ENCODE measurements around the gene CCDC82. TPM values are rescaled to one million over a fixed set of nuclear protein-coding genes. Genes with fewer than 3 reads are reported as not detected.

CCDC82 gene
- total RNA-seq, 1 donor from 2014 or later: 10.7 TPM

DNA sequence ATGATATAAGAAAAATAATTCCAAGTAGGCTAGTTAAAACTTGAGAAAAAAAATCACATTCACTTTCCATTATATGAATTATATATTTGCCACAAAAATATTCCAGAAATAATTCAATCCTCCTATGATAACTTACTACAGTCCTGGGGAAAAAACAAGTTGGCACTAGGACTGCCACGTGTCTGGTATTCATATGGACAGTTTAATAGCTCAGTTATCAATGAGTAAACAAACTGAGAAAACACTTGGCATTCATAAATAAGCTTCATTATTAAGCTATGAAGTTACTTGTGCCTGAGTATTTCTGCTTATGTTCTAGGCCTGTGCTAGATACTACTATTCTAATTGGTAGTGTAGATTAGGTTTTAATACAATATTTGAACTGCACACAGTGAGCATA, 24.2 kb downstream of the CCDC82 start:
- TF ChIP-seq, protein P1, sequence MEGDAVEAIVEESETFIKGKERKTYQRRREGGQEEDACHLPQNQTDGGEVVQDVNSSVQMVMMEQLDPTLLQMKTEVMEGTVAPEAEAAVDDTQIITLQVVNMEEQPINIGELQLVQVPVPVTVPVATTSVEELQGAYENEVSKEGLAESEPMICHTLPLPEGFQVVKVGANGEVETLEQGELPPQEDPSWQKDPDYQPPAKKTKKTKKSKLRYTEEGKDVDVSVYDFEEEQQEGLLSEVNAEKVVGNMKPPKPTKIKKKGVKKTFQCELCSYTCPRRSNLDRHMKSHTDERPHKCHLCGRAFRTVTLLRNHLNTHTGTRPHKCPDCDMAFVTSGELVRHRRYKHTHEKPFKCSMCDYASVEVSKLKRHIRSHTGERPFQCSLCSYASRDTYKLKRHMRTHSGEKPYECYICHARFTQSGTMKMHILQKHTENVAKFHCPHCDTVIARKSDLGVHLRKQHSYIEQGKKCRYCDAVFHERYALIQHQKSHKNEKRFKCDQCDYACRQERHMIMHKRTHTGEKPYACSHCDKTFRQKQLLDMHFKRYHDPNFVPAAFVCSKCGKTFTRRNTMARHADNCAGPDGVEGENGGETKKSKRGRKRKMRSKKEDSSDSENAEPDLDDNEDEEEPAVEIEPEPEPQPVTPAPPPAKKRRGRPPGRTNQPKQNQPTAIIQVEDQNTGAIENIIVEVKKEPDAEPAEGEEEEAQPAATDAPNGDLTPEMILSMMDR (conservative IDR thresholded peaks at IDR 0.05; ENCODE audit: low read depth, low read length): no peak
- H3K4me3 ChIP-seq (ENCODE audit: low read depth, low read length): no peak overlapping the region
- DNase-seq (ENCODE audit: low read depth): no peak

DNA sequence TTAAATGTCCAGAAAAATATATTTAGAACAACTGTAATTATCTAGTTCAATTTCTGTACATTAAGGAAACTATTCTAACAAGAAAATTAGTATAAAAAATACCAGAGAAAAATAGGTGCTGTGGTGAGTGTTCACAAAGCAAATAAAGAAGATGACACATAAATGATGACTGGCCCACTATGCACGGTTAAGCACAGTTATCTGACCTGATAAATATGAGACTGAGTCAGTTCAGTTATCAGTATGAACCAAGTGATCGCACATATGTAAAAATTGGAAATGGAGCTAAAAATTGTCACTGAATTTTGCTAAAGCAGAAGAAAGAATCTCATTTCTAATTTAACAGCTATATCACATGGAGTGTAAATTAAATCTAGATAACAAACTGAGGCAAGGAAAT, 27.9 kb downstream of the CCDC82 start:
- DNase-seq (ENCODE audit: low read depth): no peak
- TF ChIP-seq, protein P1 (conservative IDR thresholded peaks at IDR 0.05; ENCODE audit: low read depth, low read length): no peak

DNA sequence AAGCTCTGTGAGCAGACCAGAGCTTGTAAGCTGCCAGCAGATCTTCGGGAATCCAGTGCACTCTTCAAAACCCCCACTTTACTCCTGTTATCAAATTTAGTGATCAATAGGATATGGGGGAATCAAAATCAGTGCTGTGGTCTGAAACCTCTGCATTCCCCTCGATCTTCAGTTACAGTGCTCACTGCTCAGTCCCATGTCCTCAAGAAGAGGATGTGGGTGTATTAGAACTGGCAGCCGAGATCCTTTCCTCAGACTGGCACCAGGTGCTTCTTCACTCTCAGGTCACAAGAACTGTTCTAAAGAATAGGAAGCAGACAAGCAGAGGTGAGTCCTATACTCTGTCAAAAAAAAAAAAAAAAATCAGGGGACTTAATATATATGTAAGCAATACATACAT, 31.4 kb downstream of the CCDC82 start:
- TF ChIP-seq, protein P1 (conservative IDR thresholded peaks at IDR 0.05; ENCODE audit: low read depth, low read length): no peak
- no peak for DNase-seq (ENCODE audit: low read depth)
- no peak overlapping the region for H3K4me3 ChIP-seq (ENCODE audit: low read depth, low read length)

More for the DNA sequence above, 27.9 kb downstream of the CCDC82 start:
- no peak overlapping the region for H3K4me3 ChIP-seq (ENCODE audit: low read depth, low read length)

DNA sequence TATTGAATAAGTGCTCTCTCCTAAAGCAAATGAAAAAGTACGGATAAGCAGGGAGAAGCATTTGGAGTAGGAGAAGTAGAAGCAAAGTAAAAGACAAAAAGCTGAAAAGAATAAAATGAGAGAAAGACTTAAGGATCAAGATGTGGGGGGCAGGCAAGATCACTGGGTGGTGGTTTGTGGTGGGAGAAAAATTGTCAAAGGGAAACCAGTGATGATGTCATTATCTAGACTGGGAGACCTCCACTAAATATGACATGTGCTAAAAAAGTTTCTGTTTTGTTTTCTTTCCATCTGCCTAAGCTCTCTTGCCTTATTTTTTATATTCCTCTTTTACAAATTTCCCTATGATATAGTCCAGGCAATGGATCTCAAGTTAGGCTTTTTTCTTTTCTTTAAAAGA, 31.9 kb downstream of the CCDC82 start:
- no peak overlapping the region for H3K4me3 ChIP-seq (ENCODE audit: low read depth, low read length)
- DNase-seq (ENCODE audit: low read depth): no peak
- TF ChIP-seq, protein P1 (conservative IDR thresholded peaks at IDR 0.05; ENCODE audit: low read depth, low read length): no peak

DNA sequence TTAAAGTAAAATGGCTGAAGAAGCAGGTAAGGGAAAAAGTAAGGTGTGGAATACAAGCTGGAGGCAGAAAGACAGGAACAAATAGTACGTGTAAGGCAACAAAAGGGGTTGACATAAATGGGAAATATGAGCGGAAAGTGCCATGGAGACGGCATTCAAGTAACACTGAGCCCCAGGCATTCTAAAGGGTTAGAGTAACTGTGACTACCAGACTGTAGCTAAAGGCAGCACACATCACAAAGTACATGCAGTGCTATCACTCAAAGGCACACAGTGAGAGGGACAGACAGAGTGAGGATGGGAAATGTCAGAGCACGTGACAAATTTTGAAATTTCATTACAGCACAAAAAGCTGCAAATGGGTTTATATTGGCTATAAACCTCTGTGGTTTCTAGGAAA, 32.9 kb downstream of the CCDC82 start:
- no peak overlapping the region for H3K4me3 ChIP-seq (ENCODE audit: low read depth, low read length)
- TF ChIP-seq, protein P1 (conservative IDR thresholded peaks at IDR 0.05; ENCODE audit: low read depth, low read length): no peak
- DNase-seq (ENCODE audit: low read depth): no peak

DNA sequence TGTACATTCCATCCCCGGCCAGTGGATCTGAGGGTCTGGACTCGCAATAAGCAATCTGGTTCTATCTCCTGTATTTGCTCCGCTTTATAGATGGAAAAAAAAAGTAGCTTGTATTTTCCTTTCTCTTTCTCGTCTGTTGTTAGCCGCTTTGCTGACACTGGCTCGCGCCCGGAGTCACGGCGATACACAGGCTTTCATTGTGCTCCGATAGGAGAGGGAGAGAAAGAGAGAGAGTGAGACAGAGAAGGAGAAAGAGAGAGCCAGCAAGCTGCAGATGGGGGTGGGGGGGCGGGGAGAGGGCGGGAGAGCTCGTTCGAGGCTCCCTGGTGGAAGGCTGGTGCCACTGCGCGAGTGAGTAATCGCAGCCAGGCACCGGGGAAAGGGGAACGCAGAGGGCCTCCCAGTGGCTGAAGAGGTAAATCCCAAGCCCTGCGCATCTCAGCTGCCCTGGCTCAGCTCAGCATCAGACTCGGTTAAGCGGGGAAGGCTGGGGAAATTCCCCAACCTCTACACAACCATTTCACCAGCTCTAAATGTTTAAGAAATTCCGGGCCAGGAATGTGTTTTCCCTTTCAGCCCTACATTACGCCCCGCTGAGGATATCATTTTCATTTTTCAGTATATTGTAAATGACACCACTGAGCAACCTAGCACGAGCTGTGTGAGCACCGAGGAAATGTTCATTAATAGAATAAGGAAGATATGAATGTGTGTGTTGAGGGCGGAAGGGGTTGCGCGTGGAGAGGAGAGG, 46.6 kb downstream of the CCDC82 start, which contains the start of gene MAML2:
MAML2 (minus strand) TSS at position 235 of the 751 bp plus-strand sequence. CDS start 1,300 bp downstream, outside the sequence.
- H3K4me3 ChIP-seq (ENCODE audit: low read depth, low read length): peak within 1 kb of the TSS; percentile 74
- TF ChIP-seq, protein P1 (conservative IDR thresholded peaks at IDR 0.05; ENCODE audit: low read depth, low read length): peak; percentile 81
- peak; percentile 73 for DNase-seq (ENCODE audit: low read depth)

Measured in epithelial cell of proximal tubule (primary cell).